Breast epithelium (tissue), 3 donors: ENCODE measurements around the gene PTPDC1.

ENCODE experiments used
- POLR2A ChIP-seq: fragments of 450-650 bp; IDR thresholded peaks from one replicate; pipeline ENCODE4 v1.6.1; 2016; ENCODE audit warnings: antibody characterized with exemption, mild to moderate bottlenecking, moderate library complexity
- POLR2AphosphoS5 ChIP-seq, 3 donors: sonication (generic); formaldehyde crosslinking; IDR thresholded peaks; one replicate each; pipeline ENCODE4 v1.6.1; 2017; ENCODE audit warnings: antibody characterized with exemption in 3 of 3

DNA sequence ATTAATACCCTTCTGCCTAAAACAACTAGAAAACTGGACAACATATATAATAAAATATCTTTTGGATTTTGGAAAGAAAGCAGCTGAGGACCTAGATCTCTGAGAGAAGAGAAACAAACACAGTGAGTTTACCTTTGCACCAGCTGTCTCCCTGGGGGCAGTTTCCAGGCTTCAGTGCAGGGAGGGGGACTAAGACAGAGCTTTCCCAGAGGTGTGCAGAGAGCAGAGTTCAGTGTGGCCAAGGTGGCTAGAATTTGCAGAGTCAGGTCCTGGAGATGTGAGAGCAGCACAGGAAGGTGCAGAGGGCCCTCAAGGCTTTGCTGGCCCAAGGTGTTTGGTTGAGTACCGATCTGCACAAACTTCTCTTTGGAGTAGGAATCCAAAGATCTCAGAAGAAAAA, 26.3 kb upstream of the PTPDC1 start:
- TF ChIP-seq POLR2AphosphoS5 (IDR thresholded peaks at IDR 0.05) (no peak), POLR2A (no peak)
